ENCODE measurements around the gene UTP4. TPM values are rescaled to one million over a fixed set of nuclear protein-coding genes. Genes with fewer than 3 reads are reported as not detected.
"Not testable (repeated sequence)": the region's sequence is repeated elsewhere in the genome, so short reads cannot be mapped to it uniquely, and the experiment has no call there.

UTP4 gene
- total RNA-seq, 1 donor from 2014 or later, result 55.3 TPM

- Mint-ChIP-seq H3K4me1 (peaks cover 13% of the 10 kb centered on the region), H3K9me3 (no peaks in the 10 kb centered on the region), H3K27me3 (no peaks in the 10 kb centered on the region), H3K27ac (no peak overlapping the region), H3K4me3 (no peak overlapping the region), H3K36me3 (ENCODE audit: low read depth) (peaks cover 43% of the 10 kb centered on the region)
- CTCF ChIA-PET, result interaction anchor here (0.6 to 3.5 kb wide), 16 partner anchors 9 to 1409 kb away, joined by 3 to 51 read pairs (median 4); no protein-coding TSS in a partner anchor
- DNase-seq (no peak), ATAC-seq (ENCODE audit: low read depth) (peak; percentile 69)
- intact Hi-C loops (cut with micrococcal nuclease), result loop anchor here (1.0 to 2.0 kb wide), 5 partner anchors 19 to 596 kb away; partner anchors contain the start of gene HAS3
- POLR2A ChIA-PET, result interaction anchor here (0.7 to 1.0 kb wide), 4 partner anchors 11 to 525 kb away, joined by 3 to 6 read pairs (median 4); partner anchors contain the start of gene TANGO6
- TF ChIP-seq CTCF (IDR thresholded peaks at IDR 0.05), result peak; percentile 26
These were observed 8.5 kb upstream of the UTP4 start for GRCh38 chr16:69123910-69124309.

GRCh38 chr16:69124406-69124805, 8.0 kb upstream of the UTP4 start:
- ChIA-PET CTCF (interaction anchor here (0.6 to 3.5 kb wide), 14 partner anchors 9 to 1408 kb away, joined by 3 to 51 read pairs (median 4); no protein-coding TSS in a partner anchor), POLR2A (interaction anchor here (0.9 to 1.0 kb wide), 2 partner anchors 12 to 281 kb away, joined by 3 to 6 read pairs; partner anchors contain the start of gene TANGO6)
- intact Hi-C loops (cut with micrococcal nuclease), result loop anchor here (1.0 to 2.0 kb wide), 5 partner anchors 20 to 596 kb away; partner anchors contain the start of gene HAS3
- H3K27ac Mint-ChIP-seq; ATAC-seq (ENCODE audit: low read depth); H3K4me3 Mint-ChIP-seq; DNase-seq; H3K27me3 Mint-ChIP-seq; H3K9me3 Mint-ChIP-seq: not testable (repeated sequence)
- H3K4me1 Mint-ChIP-seq, result peaks cover 14% of the 10 kb centered on the region
- H3K36me3 Mint-ChIP-seq (ENCODE audit: low read depth), result peaks cover 39% of the 10 kb centered on the region

GRCh38 chr16:69124961-69125360, 7.5 kb upstream of the UTP4 start:
- CTCF ChIA-PET, result interaction anchor here (0.7 to 3.5 kb wide), 9 partner anchors 8 to 756 kb away, joined by 3 to 51 read pairs (median 4); no protein-coding TSS in a partner anchor
- H3K27ac Mint-ChIP-seq; ATAC-seq (ENCODE audit: low read depth); H3K9me3 Mint-ChIP-seq; H3K27me3 Mint-ChIP-seq; DNase-seq; H3K4me3 Mint-ChIP-seq: not testable (repeated sequence)
- POLR2A ChIA-PET, result interaction anchor here (1.0 kb wide), 1 partner anchor 12 kb away, joined by 3 read pairs; no protein-coding TSS in a partner anchor
- H3K4me1 Mint-ChIP-seq, result peaks cover 19% of the 10 kb centered on the region
- peaks cover 40% of the 10 kb centered on the region for H3K36me3 Mint-ChIP-seq (ENCODE audit: low read depth)
- intact Hi-C loops (cut with micrococcal nuclease), result loop anchor here (1.0 to 2.0 kb wide), 5 partner anchors 20 to 597 kb away; partner anchors contain the start of gene HAS3

DNA sequence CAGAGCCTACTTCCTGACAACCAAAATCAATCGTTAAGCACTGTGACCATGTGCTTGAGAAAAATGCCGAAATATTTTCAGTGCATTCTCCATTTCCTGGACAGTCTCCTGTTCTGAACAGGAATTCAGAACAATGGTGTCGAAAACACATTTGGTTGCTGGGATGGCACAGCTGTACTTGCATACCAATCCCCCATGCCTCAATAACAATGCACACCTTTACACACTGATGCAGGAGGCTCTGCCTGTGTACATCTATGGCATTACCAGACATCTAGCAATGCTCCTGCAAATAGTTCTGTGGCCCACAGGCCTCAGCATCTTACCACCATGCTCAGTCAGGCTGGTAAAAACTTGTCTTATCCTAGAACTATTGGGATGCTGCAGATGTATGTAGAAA, 6.2 kb upstream of the UTP4 start:
- Mint-ChIP-seq H3K27ac (no peak overlapping the region), H3K4me3 (no peak overlapping the region), H3K4me1 (peaks cover 31% of the 10 kb centered on the region), H3K36me3 (ENCODE audit: low read depth) (peaks cover 32% of the 10 kb centered on the region), H3K27me3 (no peaks in the 10 kb centered on the region), H3K9me3 (no peaks in the 10 kb centered on the region)
- DNase-seq (no peak), ATAC-seq (ENCODE audit: low read depth) (no peak)
- TF ChIP-seq CTCF (IDR thresholded peaks at IDR 0.05), result no peak
- CTCF ChIA-PET, result no interaction called here
- intact Hi-C loops (cut with micrococcal nuclease), result no loop called here
- POLR2A ChIA-PET, result no interaction called here

GRCh38 chr16:69126801-69127200, 5.6 kb upstream of the UTP4 start:
- ATAC-seq (ENCODE audit: low read depth); POLR2A ChIA-PET; H3K27ac Mint-ChIP-seq; intact Hi-C loops (cut with micrococcal nuclease); DNase-seq; H3K4me3 Mint-ChIP-seq; H3K27me3 Mint-ChIP-seq; CTCF ChIA-PET; H3K9me3 Mint-ChIP-seq: not testable (repeated sequence)
- peaks cover 32% of the 10 kb centered on the region for H3K36me3 Mint-ChIP-seq (ENCODE audit: low read depth)
- H3K4me1 Mint-ChIP-seq, result peaks cover 36% of the 10 kb centered on the region

- Mint-ChIP-seq H3K27me3 (no peaks in the 10 kb centered on the region), H3K36me3 (ENCODE audit: low read depth) (peaks cover 36% of the 10 kb centered on the region)
- POLR2A ChIA-PET, result no interaction called here
These were observed 4.4 kb upstream of the UTP4 start for GRCh38 chr16:69127966-69128510.

More at GRCh38 chr16:69127966-69128510, 4.4 kb upstream of the UTP4 start:
- H3K4me1 Mint-ChIP-seq, result peaks cover 40% of the 10 kb centered on the region
- H3K27ac Mint-ChIP-seq, result no peak overlapping the region
- no peaks in the 10 kb centered on the region for H3K9me3 Mint-ChIP-seq
- intact Hi-C loops (cut with micrococcal nuclease), result no loop called here
- no peak for TF ChIP-seq CTCF (IDR thresholded peaks at IDR 0.05)
- H3K4me3 Mint-ChIP-seq, result no peak overlapping the region
- ATAC-seq (ENCODE audit: low read depth) (no peak), DNase-seq (no peak)
- CTCF ChIA-PET, result no interaction called here
